ENCODE data around the gene LRRC36.
"Not testable (repeated sequence)": the region's sequence is repeated elsewhere in the genome, so short reads cannot be mapped to it uniquely, and the experiment has no call there.

The LRRC36 gene

GRCh38 chr16:67404740-67405226 is 78.2 kb downstream of the LRRC36 start:
- DNase-seq (ENCODE audit: low read depth) = no peak

- DNase-seq (ENCODE audit: low read depth) = no peak
These were observed 78.7 kb downstream of the LRRC36 start for GRCh38 chr16:67405336-67405735.

GRCh38 chr16:67406111-67406971 is 79.7 kb downstream of the LRRC36 start:
- peak; percentile 88 for DNase-seq (ENCODE audit: low read depth)

GRCh38 chr16:67407176-67407787 is 80.7 kb downstream of the LRRC36 start:
- DNase-seq (ENCODE audit: low read depth) = peak; percentile 50

GRCh38 chr16:67407788-67408452 is 81.3 kb downstream of the LRRC36 start:
- no peak for DNase-seq (ENCODE audit: low read depth)

GRCh38 chr16:67409631-67410030 is 83.0 kb downstream of the LRRC36 start:
- DNase-seq (ENCODE audit: low read depth) = no peak

GRCh38 chr16:67411339-67411738 is 84.7 kb downstream of the LRRC36 start:
- no peak for DNase-seq (ENCODE audit: low read depth)

GRCh38 chr16:67412294-67412693 is 85.7 kb downstream of the LRRC36 start:
- DNase-seq (ENCODE audit: low read depth) = no peak

- no peak for DNase-seq (ENCODE audit: low read depth)
These were observed 87.6 kb downstream of the LRRC36 start for GRCh38 chr16:67413978-67414911.

- not testable (repeated sequence) for DNase-seq (ENCODE audit: low read depth)
These were observed 88.8 kb downstream of the LRRC36 start for GRCh38 chr16:67415421-67415820.

- peak; percentile 69 for DNase-seq (ENCODE audit: low read depth)
These were observed 89.5 kb downstream of the LRRC36 start, which contains the start of gene ZDHHC1 for GRCh38 chr16:67415872-67416793. Gene ZDHHC1 (minus strand): TSS chr16:67416477. CDS start chr16:67407775, 8,702 bp downstream.

- no peak for DNase-seq (ENCODE audit: low read depth)
These were observed 90.9 kb downstream of the LRRC36 start for GRCh38 chr16:67417333-67418061.

- peak; percentile 43 for DNase-seq (ENCODE audit: low read depth)
These were observed 92.9 kb downstream of the LRRC36 start for GRCh38 chr16:67419502-67419901.

GRCh38 chr16:67419931-67420330 is 93.3 kb downstream of the LRRC36 start:
- no peak for DNase-seq (ENCODE audit: low read depth)

- no peak for DNase-seq (ENCODE audit: low read depth)
These were observed 94.4 kb downstream of the LRRC36 start for GRCh38 chr16:67421030-67421429.

GRCh38 chr16:67423015-67423414 is 96.4 kb downstream of the LRRC36 start:
- no peak for DNase-seq (ENCODE audit: low read depth)

GRCh38 chr16:67423611-67424260 is 97.1 kb downstream of the LRRC36 start:
- no peak for DNase-seq (ENCODE audit: low read depth)

- DNase-seq (ENCODE audit: low read depth) = no peak
These were observed 97.6 kb downstream of the LRRC36 start for GRCh38 chr16:67424261-67424615.

- peak; percentile 54 for DNase-seq (ENCODE audit: low read depth)
These were observed 98.4 kb downstream of the LRRC36 start for GRCh38 chr16:67425061-67425460.
